HEK293 (cell line): ENCODE results near the gene HAAO.

Source experiments
- CTCF ChIA-PET: fragments of 350-600 bp; formaldehyde crosslinking; extraction: SDS; loops from one replicate; lab custom pipeline; 2021; ENCODE audit warnings: antibody characterized with exemption; lab: Yijun Ruan, JAX
- POLR2A ChIA-PET: fragments of 300-600 bp; formaldehyde crosslinking; extraction: SDS; loops from one replicate; lab custom pipeline; 2020; ENCODE audit warnings: antibody characterized with exemption, inconsistent platforms; lab: Yijun Ruan, JAX
- H3K27ac ChIP-seq: fragments of 200-500 bp; sonication (Bioruptor generic); 2 replicates; pipeline ENCODE4 v1.5.1; 2014; ENCODE audit warnings: low read depth, low read length, control low read depth, inconsistent platforms; ENCODE audit errors: extremely low read depth
- H3K36me3 ChIP-seq, 2 experiments: fragments of 200-500 bp in 1 of 2; sonication (Bioruptor generic) in 1 of 2; 1 replicate in 1 of 2; 2 replicates in 1 of 2; pipeline ENCODE4 v1.5.1; 2014 to 2017; ENCODE audit warnings: inconsistent platforms in 2 of 2, low read length in 2 of 2; ENCODE audit not compliant: control insufficient read depth in 2 of 2, insufficient read depth in 1 of 2
- H3K4me1 ChIP-seq: fragments of 200-500 bp; sonication (Bioruptor generic); 2 replicates; pipeline ENCODE4 v1.5.1; 2014; ENCODE audit warnings: mild to moderate bottlenecking, low read length, inconsistent platforms; ENCODE audit not compliant: control insufficient read depth, insufficient read depth
- H3K4me3 ChIP-seq: 2 replicates; pipeline ENCODE4 v1.5.1; 2011; ENCODE audit warnings: low read depth, mild to moderate bottlenecking, control low read depth, low read length, moderate library complexity
- H3K9me3 ChIP-seq: fragments of 200-500 bp; sonication (Bioruptor generic); 2 replicates; pipeline ENCODE4 v1.5.1; 2014; ENCODE audit warnings: low read depth, low read length, inconsistent platforms; ENCODE audit not compliant: control insufficient read depth, insufficient read depth
- BCL11A ChIP-seq: fragments of 450-650 bp; formaldehyde crosslinking; IDR thresholded peaks from 2 replicates; pipeline ENCODE4 v1.5.1; 2016; ENCODE audit warnings: low read depth, missing biosample characterization, missing genetic modification characterization
- FEZF1 ChIP-seq: fragments of 450-650 bp; formaldehyde crosslinking; IDR thresholded peaks from 2 replicates; pipeline ENCODE4 v1.5.1; 2016; ENCODE audit warnings: missing biosample characterization, missing genetic modification characterization
- GLI4 ChIP-seq: fragments of 450-650 bp; formaldehyde crosslinking; IDR thresholded peaks from 2 replicates; pipeline ENCODE4 v1.5.1; 2016; ENCODE audit warnings: missing biosample characterization, missing genetic modification characterization
- HOXA7 ChIP-seq: sonication (generic); formaldehyde crosslinking; IDR thresholded peaks from 2 replicates; pipeline ENCODE4 v1.8.1; 2022; ENCODE audit warnings: missing genetic modification reagents, borderline replicate concordance
- PRDM4 ChIP-seq: fragments of 450-650 bp; formaldehyde crosslinking; IDR thresholded peaks from 2 replicates; pipeline ENCODE4 v1.5.1; 2017; ENCODE audit warnings: missing biosample characterization, missing genetic modification characterization
- SALL2 ChIP-seq: fragments of 450-650 bp; formaldehyde crosslinking; IDR thresholded peaks from 2 replicates; pipeline ENCODE4 v1.5.0; 2017; ENCODE audit warnings: missing biosample characterization, mild to moderate bottlenecking, missing genetic modification characterization, borderline replicate concordance
- SCRT1 ChIP-seq: fragments of 450-650 bp; formaldehyde crosslinking; IDR thresholded peaks from 2 replicates; pipeline ENCODE4 v1.5.1; 2016; ENCODE audit warnings: missing biosample characterization, missing genetic modification characterization, borderline replicate concordance
- SCRT2 ChIP-seq: fragments of 450-650 bp; formaldehyde crosslinking; IDR thresholded peaks from 2 replicates; pipeline ENCODE4 v1.5.1; 2016; ENCODE audit warnings: missing biosample characterization, missing genetic modification characterization
- SP3 ChIP-seq: fragments of 450-650 bp; formaldehyde crosslinking; IDR thresholded peaks from 2 replicates; pipeline ENCODE4 v1.5.1; 2016; ENCODE audit warnings: missing biosample characterization, missing genetic modification characterization
- YY2 ChIP-seq: fragments of 450-650 bp; formaldehyde crosslinking; IDR thresholded peaks from 2 replicates; pipeline ENCODE4 v1.5.1; 2016; ENCODE audit warnings: missing biosample characterization, missing genetic modification characterization
- ZNF174 ChIP-seq: fragments of 450-650 bp; formaldehyde crosslinking; IDR thresholded peaks from 2 replicates; pipeline ENCODE4 v1.5.0; 2017; ENCODE audit warnings: missing biosample characterization, mild to moderate bottlenecking, missing genetic modification characterization
- ZNF335 ChIP-seq: fragments of 450-650 bp; formaldehyde crosslinking; conservative IDR thresholded peaks from 2 replicates; pipeline ENCODE4 v1.5.1; 2016; ENCODE audit warnings: missing biosample characterization, missing genetic modification characterization
- ZNF354C ChIP-seq: fragments of 450-650 bp; formaldehyde crosslinking; IDR thresholded peaks from 2 replicates; pipeline ENCODE4 v1.5.1; 2016; ENCODE audit warnings: missing biosample characterization, missing genetic modification characterization, low read depth, borderline replicate concordance
- ZNF433 ChIP-seq: fragments of 450-650 bp; formaldehyde crosslinking; IDR thresholded peaks from 2 replicates; pipeline ENCODE4 v1.5.1; 2016; ENCODE audit warnings: missing biosample characterization, missing genetic modification characterization, low read depth
- ZNF449 ChIP-seq: fragments of 450-650 bp; formaldehyde crosslinking; IDR thresholded peaks from 2 replicates; pipeline ENCODE4 v1.5.1; 2017; ENCODE audit warnings: missing biosample characterization, mild to moderate bottlenecking, missing genetic modification characterization, moderate library complexity
- ZNF514 ChIP-seq: fragments of 450-650 bp; formaldehyde crosslinking; IDR thresholded peaks from 2 replicates; pipeline ENCODE4 v1.5.1; 2016; ENCODE audit warnings: missing biosample characterization, missing genetic modification characterization
- ZNF707 ChIP-seq: fragments of 450-650 bp; formaldehyde crosslinking; IDR thresholded peaks from 2 replicates; pipeline ENCODE4 v1.5.1; 2016; ENCODE audit warnings: missing biosample characterization, missing genetic modification characterization
- ZNF747 ChIP-seq: fragments of 450-650 bp; formaldehyde crosslinking; IDR thresholded peaks from 2 replicates; pipeline ENCODE4 v1.5.1; 2016; ENCODE audit warnings: missing biosample characterization, missing genetic modification characterization
- ZSCAN4 ChIP-seq: fragments of 450-650 bp; formaldehyde crosslinking; IDR thresholded peaks from 2 replicates; pipeline ENCODE4 v1.5.1; 2017; ENCODE audit warnings: missing biosample characterization, missing genetic modification characterization

The HAAO gene

GRCh38 chr2:42810121-42810970, 18.0 kb upstream of the HAAO start (continued):
- no peak for TF ChIP-seq ZNF433 (tag by site-specific recombination)

- POLR2A ChIA-PET, result interaction anchor here (1.1 to 2.0 kb wide), 7 partner anchors 9 to 412 kb away, joined by 3 to 7 read pairs (median 5); partner anchors contain the start of genes HAAO and KCNG3
- TF ChIP-seq YY2 (tag by site-specific recombination) (no peak), HOXA7 (no peak)
- Histone ChIP-seq H3K27ac (peak overlapping the region; percentile 96), H3K9me3 (no peaks in the 10 kb centered on the region), H3K4me1 (no peaks in the 10 kb centered on the region), H3K36me3 (no peaks in the 10 kb centered on the region), H3K4me3 (peak overlapping the region; percentile 86)
- CTCF ChIA-PET, result interaction anchor here (0.8 to 2.0 kb wide), 3 partner anchors 9 to 25 kb away, joined by 3 to 12 read pairs (median 4); no protein-coding TSS in a partner anchor
Measured at GRCh38 chr2:42809819-42810120, 17.4 kb upstream of the HAAO start.

GRCh38 chr2:42809131-42809818, 16.9 kb upstream of the HAAO start:
- no peaks in the 10 kb centered on the region for H3K36me3 ChIP-seq
- peak; percentile 99 for TF ChIP-seq SCRT2 (tag by site-specific recombination)
- TF ChIP-seq SCRT1 (tag by site-specific recombination), result peak; percentile 97
- no peak for TF ChIP-seq ZNF174 (tag by site-specific recombination)
- TF ChIP-seq SALL2 (tag by site-specific recombination), result no peak
- TF ChIP-seq ZNF747 (tag by site-specific recombination), result no peak
- no peak for TF ChIP-seq GLI4 (tag by site-specific recombination)
- peak; percentile 10; the same call in 1 of the 2 replicates for TF ChIP-seq SP3 (tag by site-specific recombination)
- TF ChIP-seq FEZF1 (tag by site-specific recombination), result no peak
- no peak for TF ChIP-seq ZNF707 (tag by site-specific recombination)
- no peak for TF ChIP-seq ZNF514 (tag by site-specific recombination)
- peak; percentile 85 for TF ChIP-seq ZNF449 (tag by site-specific recombination)
- no peak for TF ChIP-seq ZSCAN4 (tag by site-specific recombination)
- TF ChIP-seq ZNF335 (tag by site-specific recombination), result peak; percentile 74
- no peak for TF ChIP-seq PRDM4 (tag by site-specific recombination)
- no peak for TF ChIP-seq ZNF354C
- TF ChIP-seq BCL11A (tag by site-specific recombination), result no peak
- ChIA-PET CTCF (interaction anchor here (0.8 to 2.0 kb wide), 2 partner anchors 9 to 10 kb away, joined by 4 to 12 read pairs; no protein-coding TSS in a partner anchor), POLR2A (interaction anchor here (0.6 to 2.0 kb wide), 4 partner anchors 15 to 316 kb away, joined by 3 to 6 read pairs (median 6); partner anchors contain the start of gene KCNG3)
- H3K4me3 ChIP-seq, result peak overlapping the region; percentile 86
- no peaks in the 10 kb centered on the region for H3K4me1 ChIP-seq
- H3K9me3 ChIP-seq, result no peaks in the 10 kb centered on the region
- H3K27ac ChIP-seq, result peak overlapping the region; percentile 96
